22Rv1 (cell line): ENCODE results near the gene TTC28.

Experiments used
- ZFX ChIP-seq: fragments of 450-650 bp; IDR thresholded peaks from 2 replicates; pipeline ENCODE4 v1.6.1; 2017; ENCODE audit warnings: antibody characterized with exemption, borderline replicate concordance
- TF ChIP-seq, protein P1 (sequence below): fragments of 450-650 bp; IDR thresholded peaks from 2 replicates; pipeline ENCODE4 v1.5.1; 2017; ENCODE audit warnings: mild to moderate bottlenecking

DNA sequence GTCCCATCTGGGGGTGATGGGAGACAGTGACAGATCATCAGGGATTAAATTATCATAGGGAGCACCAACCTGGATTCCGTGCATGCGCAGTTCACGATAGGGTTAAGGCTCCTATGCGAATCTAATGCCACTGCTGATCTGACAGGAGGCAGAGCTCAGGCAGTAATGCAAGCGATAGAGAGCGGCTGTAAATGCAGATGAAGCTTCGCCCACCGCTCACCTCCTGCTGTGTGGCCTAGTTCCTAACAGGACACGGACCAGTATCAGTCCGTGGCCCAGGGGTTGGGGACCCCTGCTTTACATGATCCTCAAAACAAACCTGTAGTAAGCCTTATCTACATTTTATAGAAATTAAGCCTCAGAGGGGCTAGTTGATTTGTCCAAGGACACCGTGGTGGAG lies 94.3 kb downstream of the TTC28 start:
- TF ChIP-seq, protein P1, sequence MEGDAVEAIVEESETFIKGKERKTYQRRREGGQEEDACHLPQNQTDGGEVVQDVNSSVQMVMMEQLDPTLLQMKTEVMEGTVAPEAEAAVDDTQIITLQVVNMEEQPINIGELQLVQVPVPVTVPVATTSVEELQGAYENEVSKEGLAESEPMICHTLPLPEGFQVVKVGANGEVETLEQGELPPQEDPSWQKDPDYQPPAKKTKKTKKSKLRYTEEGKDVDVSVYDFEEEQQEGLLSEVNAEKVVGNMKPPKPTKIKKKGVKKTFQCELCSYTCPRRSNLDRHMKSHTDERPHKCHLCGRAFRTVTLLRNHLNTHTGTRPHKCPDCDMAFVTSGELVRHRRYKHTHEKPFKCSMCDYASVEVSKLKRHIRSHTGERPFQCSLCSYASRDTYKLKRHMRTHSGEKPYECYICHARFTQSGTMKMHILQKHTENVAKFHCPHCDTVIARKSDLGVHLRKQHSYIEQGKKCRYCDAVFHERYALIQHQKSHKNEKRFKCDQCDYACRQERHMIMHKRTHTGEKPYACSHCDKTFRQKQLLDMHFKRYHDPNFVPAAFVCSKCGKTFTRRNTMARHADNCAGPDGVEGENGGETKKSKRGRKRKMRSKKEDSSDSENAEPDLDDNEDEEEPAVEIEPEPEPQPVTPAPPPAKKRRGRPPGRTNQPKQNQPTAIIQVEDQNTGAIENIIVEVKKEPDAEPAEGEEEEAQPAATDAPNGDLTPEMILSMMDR = no peak
- no peak for TF ChIP-seq ZFX
